ENCODE results near the gene COA8. TPM values are rescaled to one million over a fixed set of nuclear protein-coding genes. Genes with fewer than 3 reads are reported as not detected.

Gene COA8
- total RNA-seq, 2 donors from 2014 or later, result 40.0 to 47.8 TPM

DNA sequence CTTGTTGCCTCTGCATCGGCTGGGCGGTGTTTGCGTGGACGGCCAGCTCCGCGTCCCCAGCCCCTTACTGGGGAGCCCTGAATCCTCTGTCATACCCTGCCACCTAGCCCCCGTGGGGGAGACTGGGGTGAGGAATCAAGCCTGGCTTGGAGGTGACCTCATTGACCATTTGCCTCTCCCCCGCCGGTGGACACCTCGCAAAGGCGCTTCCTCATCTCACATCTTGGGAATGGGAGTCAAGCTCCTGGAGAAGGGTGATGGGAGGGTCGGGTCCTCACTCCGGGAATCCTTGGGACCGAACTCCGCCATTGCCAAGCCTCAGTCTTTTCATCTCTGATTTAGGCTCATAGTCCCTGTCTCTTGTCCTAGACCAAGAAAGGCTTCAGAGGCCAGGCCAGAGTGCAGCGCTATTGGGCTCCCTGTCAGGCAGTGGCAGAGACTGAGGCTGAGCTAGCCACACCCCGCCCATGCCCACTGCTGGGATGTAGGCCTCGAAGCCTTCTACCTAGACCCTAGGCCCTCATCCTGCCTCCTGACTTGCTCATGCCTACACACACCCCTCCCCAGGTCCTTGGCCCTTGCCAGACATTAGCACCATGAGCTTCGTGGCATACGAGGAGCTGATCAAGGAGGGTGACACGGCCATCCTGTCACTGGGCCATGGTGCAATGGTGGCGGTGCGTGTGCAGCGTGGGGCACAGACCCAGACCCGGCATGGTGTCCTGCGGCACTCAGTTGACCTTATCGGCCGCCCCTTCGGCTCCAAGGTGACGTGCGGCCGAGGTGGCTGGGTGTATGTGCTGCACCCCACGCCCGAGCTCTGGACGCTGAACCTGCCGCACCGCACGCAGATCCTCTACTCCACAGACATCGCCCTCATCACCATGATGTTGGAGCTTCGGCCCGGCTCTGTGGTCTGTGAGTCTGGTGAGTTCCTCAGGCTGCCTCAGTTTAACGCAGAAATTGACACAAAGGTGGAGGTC, 33.1 kb upstream of the COA8 start:
- no peak for ATAC-seq (replicated peaks in 1 of 2)
- no peaks in the 10 kb centered on the region for H3K9me3 Mint-ChIP-seq
- H3K27me3 Mint-ChIP-seq (ENCODE audit: low read depth), result no peaks in the 10 kb centered on the region
- H3K4me1 Mint-ChIP-seq (ENCODE audit: low read depth), result peaks cover 37% of the 10 kb centered on the region
- peak overlapping the region; percentile 93 for H3K27ac Mint-ChIP-seq
- H3K4me3 Mint-ChIP-seq, result peak overlapping the region; percentile 84 to 88
- H3K36me3 Mint-ChIP-seq (ENCODE audit: insufficient read depth in 2 of 2), result peaks cover 0 to 3% of the 10 kb centered on the region in 2 donors
- DNase-seq, result no peak

GRCh38 chr14:103530390-103530789, 32.4 kb upstream of the COA8 start:
- H3K9me3 Mint-ChIP-seq, result no peaks in the 10 kb centered on the region
- peaks cover 37% of the 10 kb centered on the region for H3K4me1 Mint-ChIP-seq (ENCODE audit: low read depth)

DNA sequence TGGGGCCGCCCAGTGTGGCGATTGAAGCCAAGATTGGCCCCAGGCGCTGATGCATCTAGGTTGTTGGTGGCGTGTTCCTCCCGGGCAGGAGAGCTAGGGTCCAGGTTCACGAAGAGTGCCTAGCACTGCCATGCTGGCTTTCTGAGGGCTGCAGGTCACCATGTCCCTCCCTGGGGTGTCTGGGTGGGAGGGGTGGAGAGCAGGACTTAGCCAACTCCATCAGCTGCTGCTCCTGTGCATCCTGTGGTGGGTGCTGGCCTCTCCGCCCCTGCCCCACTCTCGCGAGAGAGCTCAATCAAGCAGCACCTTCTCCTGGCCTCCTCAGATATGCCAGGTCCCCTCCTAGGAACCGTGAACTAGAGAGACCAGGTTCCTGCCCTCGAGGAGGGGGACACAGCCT, 31.9 kb upstream of the COA8 start:
- Mint-ChIP-seq H3K36me3 (ENCODE audit: insufficient read depth in 2 of 2) (peaks cover 0 to 3% of the 10 kb centered on the region in 2 donors), H3K4me3 (peak overlapping the region; percentile 84 to 88), H3K9me3 (no peaks in the 10 kb centered on the region), H3K4me1 (ENCODE audit: low read depth) (peaks cover 37% of the 10 kb centered on the region), H3K27me3 (ENCODE audit: low read depth) (no peaks in the 10 kb centered on the region), H3K27ac (no peak overlapping the region)
- no peak for DNase-seq
- ATAC-seq (replicated peaks in 1 of 2), result no peak

More at GRCh38 chr14:103530390-103530789, 32.4 kb upstream of the COA8 start:
- Mint-ChIP-seq H3K27ac (no peak overlapping the region), H3K36me3 (ENCODE audit: insufficient read depth in 2 of 2) (peaks cover 0 to 3% of the 10 kb centered on the region in 2 donors), H3K27me3 (ENCODE audit: low read depth) (no peaks in the 10 kb centered on the region), H3K4me3 (peak overlapping the region; percentile 84 to 88)
- ATAC-seq (replicated peaks in 1 of 2) (no peak), DNase-seq (peak in 1 of 2 donors; percentile 42)

- Mint-ChIP-seq H3K4me3 (peak overlapping the region in 1 of 2 donors; percentile 20), H3K9me3 (no peaks in the 10 kb centered on the region), H3K36me3 (ENCODE audit: insufficient read depth in 2 of 2) (peaks cover 0 to 3% of the 10 kb centered on the region in 2 donors), H3K27me3 (ENCODE audit: low read depth) (no peaks in the 10 kb centered on the region), H3K4me1 (ENCODE audit: low read depth) (peaks cover 37% of the 10 kb centered on the region), H3K27ac (no peak overlapping the region)
- DNase-seq, result no peak
- no peak for ATAC-seq (replicated peaks in 1 of 2)
These were observed 31.1 kb upstream of the COA8 start for GRCh38 chr14:103531421-103532215.

DNA sequence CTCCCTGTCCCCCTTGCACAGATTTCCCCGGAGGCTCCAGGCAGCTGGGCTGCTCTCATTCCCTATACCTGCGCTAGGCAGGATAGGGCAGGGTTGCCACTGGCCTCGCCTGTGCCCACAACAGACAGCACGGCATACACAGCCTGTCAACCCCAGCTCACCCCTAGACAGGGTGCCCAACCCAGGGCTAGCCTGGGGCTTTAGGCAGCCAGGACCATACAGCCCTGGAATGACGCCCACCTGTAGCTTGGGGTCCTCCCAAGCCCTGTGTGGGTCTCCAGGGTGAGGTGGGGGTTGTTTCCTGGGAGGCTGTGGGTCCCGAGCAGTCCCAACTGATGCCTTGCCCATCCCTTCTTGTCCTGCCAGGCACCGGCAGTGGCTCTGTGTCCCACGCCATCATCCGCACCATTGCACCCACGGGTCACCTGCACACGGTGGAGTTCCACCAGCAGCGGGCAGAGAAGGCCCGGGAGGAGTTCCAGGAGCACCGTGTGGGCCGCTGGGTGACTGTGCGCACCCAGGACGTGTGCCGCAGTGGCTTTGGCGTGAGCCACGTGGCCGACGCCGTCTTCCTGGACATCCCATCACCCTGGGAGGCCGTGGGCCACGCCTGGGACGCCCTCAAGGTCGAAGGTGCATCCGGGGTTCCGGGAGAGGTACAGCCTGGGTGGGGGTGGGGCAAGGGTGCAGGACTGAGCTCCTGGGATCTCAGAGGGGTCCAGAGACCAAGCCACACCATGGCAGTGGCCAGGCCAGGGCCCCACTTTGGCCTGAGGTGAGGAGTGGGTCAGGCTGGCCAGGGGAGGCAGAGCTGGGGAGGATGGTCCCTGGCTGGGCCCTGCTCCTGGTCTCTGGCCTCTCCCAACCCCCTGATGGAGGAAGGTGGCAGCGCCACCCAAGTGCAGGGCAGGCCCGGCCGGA, 30.3 kb upstream of the COA8 start:
- H3K4me3 Mint-ChIP-seq, result no peak overlapping the region
- H3K27me3 Mint-ChIP-seq (ENCODE audit: low read depth), result no peaks in the 10 kb centered on the region
- H3K4me1 Mint-ChIP-seq (ENCODE audit: low read depth), result peaks cover 31% of the 10 kb centered on the region
- no peak overlapping the region for H3K27ac Mint-ChIP-seq
- no peaks in the 10 kb centered on the region for H3K9me3 Mint-ChIP-seq
- ATAC-seq (replicated peaks in 1 of 2), result no peak
- peaks cover 0 to 3% of the 10 kb centered on the region in 2 donors for H3K36me3 Mint-ChIP-seq (ENCODE audit: insufficient read depth in 2 of 2)
- no peak for DNase-seq

GRCh38 chr14:103533137-103533998, 29.4 kb upstream of the COA8 start:
- Mint-ChIP-seq H3K36me3 (ENCODE audit: insufficient read depth in 2 of 2) (peaks cover 0 to 3% of the 10 kb centered on the region in 2 donors), H3K27ac (no peak overlapping the region), H3K9me3 (no peaks in the 10 kb centered on the region), H3K4me3 (no peak overlapping the region), H3K4me1 (ENCODE audit: low read depth) (peaks cover 22% of the 10 kb centered on the region), H3K27me3 (ENCODE audit: low read depth) (no peaks in the 10 kb centered on the region)
- no peak for ATAC-seq (replicated peaks in 1 of 2)
- DNase-seq, result no peak

- ATAC-seq (replicated peaks in 1 of 2), result no peak
- Mint-ChIP-seq H3K36me3 (ENCODE audit: insufficient read depth in 2 of 2) (peaks cover 0 to 1% of the 10 kb centered on the region in 2 donors), H3K4me1 (ENCODE audit: low read depth) (peaks cover 19% of the 10 kb centered on the region)
These were observed 28.7 kb upstream of the COA8 start for GRCh38 chr14:103533999-103534575.

DNA sequence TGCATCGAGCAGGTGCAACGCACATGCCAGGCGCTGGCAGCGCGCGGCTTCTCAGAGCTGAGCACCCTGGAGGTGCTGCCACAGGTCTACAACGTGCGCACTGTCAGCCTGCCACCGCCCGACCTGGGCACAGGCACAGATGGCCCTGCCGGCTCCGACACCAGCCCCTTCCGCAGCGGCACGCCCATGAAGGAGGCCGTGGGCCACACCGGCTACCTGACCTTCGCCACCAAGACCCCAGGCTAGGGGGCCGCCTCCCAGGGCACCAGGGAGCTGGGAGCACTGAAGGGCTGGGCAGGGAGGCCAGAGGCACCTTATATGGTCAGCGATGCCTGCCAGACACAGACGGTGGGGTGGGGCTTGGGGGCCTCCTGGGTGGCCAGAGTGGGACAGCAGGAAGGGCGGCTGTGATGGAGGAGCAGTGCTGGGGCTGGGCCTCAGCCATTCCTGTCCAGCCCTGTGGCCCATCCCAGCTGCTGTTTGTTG, 28.1 kb upstream of the COA8 start:
- ATAC-seq (replicated peaks in 1 of 2) (no peak), DNase-seq (no peak)
- H3K4me1 Mint-ChIP-seq (ENCODE audit: low read depth), result peaks cover 19% of the 10 kb centered on the region
- no peaks in the 10 kb centered on the region for H3K27me3 Mint-ChIP-seq (ENCODE audit: low read depth)
- H3K9me3 Mint-ChIP-seq, result no peaks in the 10 kb centered on the region
- no peak overlapping the region for H3K4me3 Mint-ChIP-seq
- no peaks in the 10 kb centered on the region for H3K36me3 Mint-ChIP-seq (ENCODE audit: insufficient read depth in 2 of 2)
- no peak overlapping the region for H3K27ac Mint-ChIP-seq

More at GRCh38 chr14:103533999-103534575, 28.7 kb upstream of the COA8 start:
- H3K9me3 Mint-ChIP-seq, result no peaks in the 10 kb centered on the region
- no peaks in the 10 kb centered on the region for H3K27me3 Mint-ChIP-seq (ENCODE audit: low read depth)
- no peak overlapping the region for H3K4me3 Mint-ChIP-seq
- H3K27ac Mint-ChIP-seq, result no peak overlapping the region
- no peak for DNase-seq

GRCh38 chr14:103535081-103535890, 27.5 kb upstream of the COA8 start:
- Mint-ChIP-seq H3K4me3 (no peak overlapping the region), H3K36me3 (ENCODE audit: insufficient read depth in 2 of 2) (no peaks in the 10 kb centered on the region), H3K4me1 (ENCODE audit: low read depth) (peaks cover 13% of the 10 kb centered on the region), H3K9me3 (no peaks in the 10 kb centered on the region), H3K27me3 (ENCODE audit: low read depth) (no peaks in the 10 kb centered on the region), H3K27ac (no peak overlapping the region)
- ATAC-seq (replicated peaks in 1 of 2), result no peak
- DNase-seq, result no peak

- no peak for ATAC-seq (replicated peaks in 1 of 2)
- no peak for DNase-seq
- Mint-ChIP-seq H3K27ac (no peak overlapping the region), H3K4me3 (no peak overlapping the region), H3K9me3 (no peaks in the 10 kb centered on the region), H3K36me3 (ENCODE audit: insufficient read depth in 2 of 2) (no peaks in the 10 kb centered on the region), H3K4me1 (ENCODE audit: low read depth) (peaks cover 5% of the 10 kb centered on the region), H3K27me3 (ENCODE audit: low read depth) (no peaks in the 10 kb centered on the region)
These were observed 26.7 kb upstream of the COA8 start for GRCh38 chr14:103535891-103536565.
